Tibial nerve (tissue), 4 donors: Measurements from ENCODE around the gene ZNRD2. TPM values are rescaled to one million over a fixed set of nuclear protein-coding genes. Genes with fewer than 3 reads are reported as not detected.
A peak's percentile ranks its signal among the peaks of the same experiment; 100 is the strongest.

ENCODE experiments used
- DNase-seq, 2 donors: peaks; one replicate each; pipeline ENCODE4 v3.0.0-alpha.2; 2019; ENCODE audit warnings: low spot score in 2 of 2
- H3K27ac ChIP-seq, 4 donors: fragments of 200-600 bp; sonication (generic) in 3 of 4; one replicate each; pipeline ENCODE4 v1.5.1; 2017 to 2019; ENCODE audit warnings: mild to moderate bottlenecking in 1 of 4
- H3K27me3 ChIP-seq, 2 donors: fragments of 200-600 bp; sonication (generic) in 1 of 2; one replicate each; pipeline versions ENCODE4 v1.5.1 to v1.6.0; 2017 to 2019
- H3K36me3 ChIP-seq, 3 donors: fragments of 200-600 bp; sonication (generic); one replicate each; pipeline ENCODE4 v1.5.1; 2018 to 2019
- H3K4me1 ChIP-seq, 4 donors: fragments of 200-600 bp; sonication (generic) in 3 of 4; one replicate each; pipeline ENCODE4 v1.5.1; 2017 to 2019
- H3K4me3 ChIP-seq, 4 donors: fragments of 200-600 bp; sonication (generic) in 3 of 4; one replicate each; pipeline ENCODE4 v1.5.1; 2017 to 2019; ENCODE audit warnings: mild to moderate bottlenecking in 1 of 4, moderate library complexity in 1 of 4
- H3K9me3 ChIP-seq, 4 donors: fragments of 200-600 bp; sonication (generic) in 3 of 4; one replicate each; pipeline ENCODE4 v1.5.1; 2017 to 2019
- EP300 ChIP-seq, 2 donors: sonication (generic); formaldehyde crosslinking; IDR thresholded peaks; one replicate each; pipeline ENCODE4 v1.6.1; 2017; ENCODE audit warnings: antibody characterized with exemption in 2 of 2, mild to moderate bottlenecking in 1 of 2
- POLR2A ChIP-seq, 2 donors: fragments of 450-650 bp; IDR thresholded peaks; one replicate each; pipeline ENCODE4 v1.6.1; 2017; ENCODE audit warnings: antibody characterized with exemption in 2 of 2, mild to moderate bottlenecking in 2 of 2, moderate library complexity in 2 of 2
- WGBS, 2 donors: methylation state at CpG; one replicate each; pipeline ENCODE4 v1.1.5; 2018; 5-methylcytosine and 5-hydroxymethylcytosine counted together
- total RNA-seq, 4 donors: library from RNA; depleted of rRNA; stranded (reverse); fragments of >200 nt; gene quantifications; one replicate each; pipeline ENCODE4 v1.1.0, GENCODE V29; 2016
- TF ChIP-seq, protein P1 (sequence below), 5 experiments: fragments of 200-600 bp in 3 of 5; fragments of 450-650 bp in 2 of 5; sonication (generic) in 3 of 5; IDR thresholded peaks; one replicate each; pipeline ENCODE4 v1.5.1; 2016 to 2019; ENCODE audit warnings: antibody characterized with exemption in 5 of 5, mild to moderate bottlenecking in 3 of 5, moderate library complexity in 2 of 5

ZNRD2 gene
- total RNA-seq, 4 donors from 2014 or later = 49.6 to 70.8 (median 56.5) TPM

DNA sequence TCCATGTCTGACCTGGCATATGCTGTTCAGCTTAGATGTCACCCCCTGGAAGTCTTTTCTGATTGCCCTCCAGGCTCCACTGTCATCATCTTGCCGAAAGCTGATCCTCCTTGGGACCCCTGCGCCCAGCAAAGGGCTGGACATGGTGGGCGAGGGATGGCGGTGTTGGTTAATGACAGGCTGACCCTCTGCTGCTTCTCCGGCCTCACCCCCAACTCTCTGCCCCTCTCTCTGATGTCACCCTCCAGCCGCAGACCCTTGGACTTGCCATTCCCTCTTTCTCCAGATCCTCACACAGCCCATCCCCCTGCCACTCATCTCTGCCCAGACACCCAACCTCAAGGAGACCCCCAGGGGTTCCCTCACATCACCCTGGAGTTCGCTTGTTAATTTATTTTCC, 7.9 kb downstream of the ZNRD2 start:
- no peak for DNase-seq
- peaks cover 0 to 56% (median 47%) of the 10 kb centered on the region in 4 donors for H3K4me1 ChIP-seq
- TF ChIP-seq EP300 (IDR thresholded peaks at IDR 0.05) (no peak), POLR2A (IDR thresholded peaks at IDR 0.05) (no peak)
- TF ChIP-seq, protein P1, sequence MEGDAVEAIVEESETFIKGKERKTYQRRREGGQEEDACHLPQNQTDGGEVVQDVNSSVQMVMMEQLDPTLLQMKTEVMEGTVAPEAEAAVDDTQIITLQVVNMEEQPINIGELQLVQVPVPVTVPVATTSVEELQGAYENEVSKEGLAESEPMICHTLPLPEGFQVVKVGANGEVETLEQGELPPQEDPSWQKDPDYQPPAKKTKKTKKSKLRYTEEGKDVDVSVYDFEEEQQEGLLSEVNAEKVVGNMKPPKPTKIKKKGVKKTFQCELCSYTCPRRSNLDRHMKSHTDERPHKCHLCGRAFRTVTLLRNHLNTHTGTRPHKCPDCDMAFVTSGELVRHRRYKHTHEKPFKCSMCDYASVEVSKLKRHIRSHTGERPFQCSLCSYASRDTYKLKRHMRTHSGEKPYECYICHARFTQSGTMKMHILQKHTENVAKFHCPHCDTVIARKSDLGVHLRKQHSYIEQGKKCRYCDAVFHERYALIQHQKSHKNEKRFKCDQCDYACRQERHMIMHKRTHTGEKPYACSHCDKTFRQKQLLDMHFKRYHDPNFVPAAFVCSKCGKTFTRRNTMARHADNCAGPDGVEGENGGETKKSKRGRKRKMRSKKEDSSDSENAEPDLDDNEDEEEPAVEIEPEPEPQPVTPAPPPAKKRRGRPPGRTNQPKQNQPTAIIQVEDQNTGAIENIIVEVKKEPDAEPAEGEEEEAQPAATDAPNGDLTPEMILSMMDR (IDR thresholded peaks at IDR 0.05) = no peak
- H3K9me3 ChIP-seq = no peaks in the 10 kb centered on the region
- peaks cover 2 to 41% (median 15%) of the 10 kb centered on the region in 3 donors for H3K36me3 ChIP-seq
- peak overlapping the region; percentile 75 to 95 (median 94) for H3K27ac ChIP-seq
- no peaks in the 10 kb centered on the region for H3K27me3 ChIP-seq
- 77 to 82% methylated on average over 7 of the region's 7 CpGs for WGBS, 2 donors
- peak overlapping the region in 2 of 4 donors; percentile 58 to 81 for H3K4me3 ChIP-seq

DNA sequence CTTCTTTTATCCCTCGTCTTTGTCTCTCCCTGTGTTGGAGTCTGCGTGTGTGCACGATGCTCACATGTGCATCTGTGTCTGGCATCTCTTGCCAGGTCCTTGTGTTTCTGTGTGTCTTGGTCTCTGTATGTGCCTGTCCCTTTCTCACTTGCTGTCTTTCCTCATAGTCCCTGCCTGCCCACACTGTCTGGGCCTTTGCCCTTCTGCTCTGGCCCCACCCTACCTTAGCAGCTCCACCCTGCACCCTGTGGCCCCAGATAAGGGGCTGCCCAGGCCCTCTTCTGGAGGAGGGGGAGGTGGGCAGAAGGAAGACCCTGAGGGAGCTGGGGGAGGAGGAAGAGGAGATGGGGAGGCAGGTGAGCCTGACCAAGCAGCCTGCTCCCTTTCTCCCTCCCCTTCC, 8.4 kb downstream of the ZNRD2 start:
- no peak for DNase-seq
- TF ChIP-seq POLR2A (IDR thresholded peaks at IDR 0.05) = no peak
- TF ChIP-seq, protein P1 (IDR thresholded peaks at IDR 0.05) = no peak
- TF ChIP-seq EP300 (IDR thresholded peaks at IDR 0.05) = no peak
- H3K4me3 ChIP-seq = no peak overlapping the region
- 59 to 65% methylated on average over 3 of the region's 3 CpGs for WGBS, 2 donors
- H3K27ac ChIP-seq = peak overlapping the region in 3 of 4 donors; percentile 93 to 95 (median 94)
- peaks cover 2 to 46% (median 15%) of the 10 kb centered on the region in 3 donors for H3K36me3 ChIP-seq
- no peaks in the 10 kb centered on the region for H3K9me3 ChIP-seq
- H3K27me3 ChIP-seq = no peaks in the 10 kb centered on the region
- H3K4me1 ChIP-seq = peaks cover 0 to 51% (median 41%) of the 10 kb centered on the region in 4 donors

DNA sequence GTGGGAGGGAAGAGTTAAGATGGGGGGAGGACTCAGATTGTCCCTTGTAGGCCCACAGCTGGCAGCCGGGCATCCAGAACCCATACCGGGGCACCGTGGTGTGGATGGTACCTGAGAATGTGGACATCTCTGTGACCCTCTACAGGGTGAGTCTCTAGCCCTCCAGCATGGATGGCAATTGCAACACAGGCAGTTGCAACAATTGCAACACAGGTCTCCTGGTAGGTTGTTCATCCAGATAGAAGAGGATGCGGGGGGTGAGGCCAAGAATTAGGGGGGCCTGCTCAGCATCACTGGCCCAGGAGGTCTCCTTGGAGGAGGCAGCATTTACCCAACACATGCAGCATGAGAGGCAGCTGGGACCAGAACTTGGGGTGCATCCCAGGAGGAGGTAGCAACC, 9.0 kb downstream of the ZNRD2 start:
- Histone ChIP-seq H3K4me1 (peaks cover 0 to 53% (median 37%) of the 10 kb centered on the region in 4 donors), H3K9me3 (no peaks in the 10 kb centered on the region), H3K27ac (peak overlapping the region in 2 of 4 donors; percentile 94 to 95), H3K27me3 (no peaks in the 10 kb centered on the region), H3K4me3 (no peak overlapping the region), H3K36me3 (peaks cover 2 to 52% (median 15%) of the 10 kb centered on the region in 3 donors)
- WGBS, 2 donors = 83 to 88% methylated on average over 4 of the region's 4 CpGs
- no peak for DNase-seq
- TF ChIP-seq, protein P1 (IDR thresholded peaks at IDR 0.05) = no peak
- TF ChIP-seq EP300 (IDR thresholded peaks at IDR 0.05) (no peak), POLR2A (IDR thresholded peaks at IDR 0.05) (no peak)

DNA sequence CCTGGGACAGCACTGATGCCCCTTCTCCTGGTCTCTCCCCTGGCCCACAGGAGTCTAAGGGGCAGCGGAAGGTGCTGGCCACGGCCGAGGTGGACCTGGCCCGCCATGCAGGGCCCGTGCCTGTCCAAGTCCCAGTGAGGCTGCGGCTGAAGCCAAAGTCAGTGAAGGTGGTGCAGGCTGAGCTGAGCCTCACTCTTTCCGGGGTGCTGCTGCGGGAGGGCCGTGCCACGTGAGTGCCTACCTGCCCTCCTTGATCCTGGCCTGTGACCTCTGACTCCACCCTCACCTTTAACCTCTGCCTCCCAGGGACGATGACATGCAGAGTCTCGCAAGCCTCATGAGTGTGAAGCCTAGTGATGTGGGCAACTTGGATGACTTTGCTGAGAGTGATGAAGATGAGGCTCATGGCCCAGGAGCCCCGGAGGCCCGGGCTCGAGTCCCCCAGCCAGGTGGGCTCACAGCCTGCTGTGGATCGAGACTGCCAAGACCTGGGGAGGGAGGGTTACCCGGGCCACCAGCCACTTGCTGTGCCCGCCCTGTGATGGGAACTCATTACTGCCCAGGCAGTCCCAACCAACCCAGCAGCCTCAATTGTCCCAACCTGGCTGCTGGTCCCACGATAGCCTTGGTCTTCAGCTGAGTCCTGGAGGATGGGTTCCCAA, 9.9 kb downstream of the ZNRD2 start:
- Histone ChIP-seq H3K27ac (peak overlapping the region in 1 of 4 donors; percentile 21), H3K4me3 (no peak overlapping the region), H3K9me3 (no peaks in the 10 kb centered on the region), H3K4me1 (peaks cover 0 to 51% (median 31%) of the 10 kb centered on the region in 4 donors), H3K27me3 (no peaks in the 10 kb centered on the region), H3K36me3 (peaks cover 2 to 59% (median 15%) of the 10 kb centered on the region in 3 donors)
- no peak for DNase-seq
- TF ChIP-seq, protein P1 (IDR thresholded peaks at IDR 0.05) = no peak
- TF ChIP-seq POLR2A (IDR thresholded peaks at IDR 0.05) = no peak
- TF ChIP-seq EP300 (IDR thresholded peaks at IDR 0.05) = no peak
- 84 to 85% methylated on average over 12 to 18 of the region's 19 CpGs for WGBS, 2 donors

DNA sequence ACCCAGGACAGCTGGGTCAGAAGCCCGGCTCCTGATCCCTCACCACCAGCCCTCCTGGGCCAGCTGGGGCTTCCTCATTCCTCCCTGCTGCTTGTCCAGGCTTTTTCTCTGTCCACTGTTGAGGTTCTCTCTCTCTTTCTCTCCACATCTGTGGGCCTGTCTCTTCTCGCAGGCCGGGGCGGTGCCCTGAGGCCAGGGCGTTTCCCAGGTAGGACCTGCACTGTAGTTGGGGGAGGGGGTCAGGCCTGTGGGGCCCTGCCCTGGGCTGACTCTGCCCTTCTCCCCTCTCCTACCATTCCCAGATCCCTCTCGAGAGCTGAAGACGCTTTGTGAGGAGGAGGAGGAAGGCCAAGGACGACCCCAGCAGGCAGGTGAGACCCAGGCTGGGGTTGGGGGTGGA, 10.5 kb downstream of the ZNRD2 start:
- H3K9me3 ChIP-seq = no peaks in the 10 kb centered on the region
- H3K4me3 ChIP-seq = no peak overlapping the region
- WGBS, 2 donors = 87 to 88% methylated on average over 8 of the region's 8 CpGs
- H3K4me1 ChIP-seq = peaks cover 0 to 50% (median 26%) of the 10 kb centered on the region in 4 donors
- TF ChIP-seq, protein P1 (IDR thresholded peaks at IDR 0.05) = no peak
- TF ChIP-seq POLR2A (IDR thresholded peaks at IDR 0.05) = no peak
- no peak for TF ChIP-seq EP300 (IDR thresholded peaks at IDR 0.05)
- no peaks in the 10 kb centered on the region for H3K27me3 ChIP-seq
- H3K36me3 ChIP-seq = peaks cover 2 to 64% (median 15%) of the 10 kb centered on the region in 3 donors
- H3K27ac ChIP-seq = peak overlapping the region in 1 of 4 donors; percentile 21
- DNase-seq = no peak
